Uterus (tissue), 4 donors: Measurements from ENCODE around the gene ZW10. TPM values are rescaled to one million over a fixed set of nuclear protein-coding genes. Genes with fewer than 3 reads are reported as not detected.

Source experiments
- DNase-seq, 2 donors: peaks; one replicate each; pipeline ENCODE4 v3.0.0-alpha.2; 2019 to 2020
- H3K27ac ChIP-seq, 2 donors: fragments of 200-600 bp; sonication (generic); 1 replicate in 1 of 2; 2 replicates in 1 of 2; pipeline ENCODE4 v1.5.1; 2016 to 2018
- H3K27me3 ChIP-seq, 2 donors: fragments of 200-600 bp; sonication (generic); one replicate each; pipeline ENCODE4 v1.5.1; 2018 to 2019; ENCODE audit warnings: control low read depth in 1 of 2
- H3K36me3 ChIP-seq, 2 donors: fragments of 200-600 bp; sonication (generic); one replicate each; pipeline ENCODE4 v1.5.1; 2019; ENCODE audit warnings: control low read depth in 1 of 2
- H3K4me1 ChIP-seq, 2 donors: fragments of 200-600 bp; sonication (generic); one replicate each; pipeline ENCODE4 v1.5.1; 2018 to 2019; ENCODE audit warnings: control low read depth in 1 of 2
- H3K4me3 ChIP-seq, 2 donors: fragments of 200-600 bp; sonication (generic); 1 replicate in 1 of 2; 2 replicates in 1 of 2; pipeline ENCODE4 v1.5.1; 2018 to 2019; ENCODE audit warnings: mild to moderate bottlenecking in 1 of 2
- H3K9me3 ChIP-seq, 2 donors: fragments of 200-600 bp; sonication (generic); one replicate each; pipeline ENCODE4 v1.5.1; 2019; ENCODE audit warnings: control low read depth in 1 of 2
- CTCF ChIP-seq, 4 experiments: fragments of 200-600 bp in 2 of 4; fragments of 450-650 bp in 2 of 4; sonication (generic) in 2 of 4; IDR thresholded peaks; one replicate each; pipeline ENCODE4 v1.5.1; 2016 to 2019; ENCODE audit warnings: antibody characterized with exemption in 4 of 4, mild to moderate bottlenecking in 2 of 4, moderate library complexity in 1 of 4
- POLR2A ChIP-seq, 2 donors: fragments of 450-650 bp; IDR thresholded peaks; one replicate each; pipeline ENCODE4 v1.6.1; 2016; ENCODE audit warnings: antibody characterized with exemption in 2 of 2, mild to moderate bottlenecking in 1 of 2, moderate library complexity in 1 of 2
- intact Hi-C: fragments of 100-400 bp; cut with DNase I; formaldehyde crosslinking; loops from one replicate; pipeline ENCODE4 v1.15.1; 2023; ENCODE audit warnings: low total_unique reads
- total RNA-seq, 4 donors: library from RNA; depleted of rRNA in 3 of 4; stranded (reverse); fragments of >200 nt in 3 of 4; gene quantifications; one replicate each; pipeline versions ENCODE4 v1.1.0 to v1.2.4, GENCODE V29; 2014 to 2023
- donor health status: DM: yes; HTN: yes; CAD: no.

ZW10 gene
- total RNA-seq, 4 donors from 2014 or later: 5.6 to 122 (median 19.5) TPM

DNA sequence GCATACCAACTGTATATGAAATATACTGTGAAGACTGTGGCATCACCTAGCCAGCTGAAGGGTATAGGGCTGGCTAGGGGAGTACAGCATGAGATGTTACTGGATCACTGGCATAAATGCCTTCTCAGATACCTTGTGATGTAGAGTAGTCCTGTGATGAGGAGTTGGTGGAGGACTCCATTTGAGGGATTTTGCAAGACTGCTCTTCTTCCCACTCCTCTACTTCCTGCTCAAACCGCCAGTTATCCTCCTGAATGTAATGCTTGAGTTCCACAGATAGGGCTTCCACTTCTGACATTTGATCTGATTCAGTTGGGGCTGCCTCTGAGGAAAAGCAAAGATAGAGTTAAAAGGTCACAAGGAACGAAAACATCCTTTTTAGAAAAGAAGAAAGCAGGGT is 35.4 kb upstream of the ZW10 start:
- no peak overlapping the region for H3K27ac ChIP-seq
- H3K9me3 ChIP-seq: no peaks in the 10 kb centered on the region
- H3K4me1 ChIP-seq: no peaks in the 10 kb centered on the region
- no peak for DNase-seq
- H3K36me3 ChIP-seq: no peaks in the 10 kb centered on the region
- TF ChIP-seq POLR2A (IDR thresholded peaks at IDR 0.05) (no peak), CTCF (IDR thresholded peaks at IDR 0.05) (no peak)
- no peak overlapping the region for H3K4me3 ChIP-seq
- no peaks in the 10 kb centered on the region for H3K27me3 ChIP-seq
- intact Hi-C loops: no loop called here

DNA sequence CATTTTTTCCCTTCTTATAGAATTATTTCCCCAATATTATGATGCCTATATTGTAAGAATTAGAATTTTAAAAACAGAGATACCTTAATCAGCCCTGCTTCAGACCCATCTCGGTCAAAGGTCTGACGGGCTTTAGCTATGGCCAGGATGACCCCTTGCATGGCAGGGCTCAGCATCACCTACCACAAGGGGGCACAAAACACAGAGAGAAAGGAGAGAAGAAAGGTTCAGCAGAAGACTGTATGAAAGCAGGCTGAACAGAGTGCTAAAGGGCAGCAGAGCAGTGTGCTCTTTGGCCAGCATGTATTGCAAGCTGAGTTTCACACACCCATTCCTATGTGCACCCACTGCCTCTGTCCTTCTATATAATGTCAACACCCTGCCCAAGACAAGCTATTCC is 32.9 kb upstream of the ZW10 start:
- no peaks in the 10 kb centered on the region for H3K27me3 ChIP-seq
- intact Hi-C loops: no loop called here
- DNase-seq: no peak
- no peaks in the 10 kb centered on the region for H3K36me3 ChIP-seq
- H3K9me3 ChIP-seq: no peaks in the 10 kb centered on the region
- H3K27ac ChIP-seq: no peak overlapping the region
- TF ChIP-seq POLR2A (IDR thresholded peaks at IDR 0.05) (no peak), CTCF (IDR thresholded peaks at IDR 0.05) (peak in 1 of 4 experiments; percentile 11)
- H3K4me1 ChIP-seq: no peaks in the 10 kb centered on the region
- H3K4me3 ChIP-seq: no peak overlapping the region

DNA sequence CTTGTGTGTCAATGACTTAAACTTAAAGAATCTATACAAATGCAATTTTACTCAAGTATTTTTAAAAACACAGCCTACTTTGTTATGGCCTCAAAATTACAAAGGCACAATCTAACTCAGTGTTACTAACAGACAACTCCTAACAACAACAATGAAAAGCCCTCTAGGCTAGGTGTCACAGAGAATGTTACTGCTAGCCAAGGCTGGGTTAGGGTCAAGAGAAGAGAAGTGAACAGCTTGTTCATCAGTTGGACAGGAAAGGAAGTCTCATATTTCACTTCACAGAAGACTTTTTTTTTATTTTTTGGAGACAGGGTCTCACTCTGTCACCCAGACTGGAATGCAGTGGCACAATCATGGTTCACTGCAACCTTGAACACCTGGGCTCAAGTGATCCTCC is 32.1 kb upstream of the ZW10 start:
- no peak for DNase-seq
- no peaks in the 10 kb centered on the region for H3K4me1 ChIP-seq
- no peaks in the 10 kb centered on the region for H3K36me3 ChIP-seq
- H3K4me3 ChIP-seq: no peak overlapping the region
- H3K9me3 ChIP-seq: no peaks in the 10 kb centered on the region
- intact Hi-C loops: no loop called here
- TF ChIP-seq CTCF (IDR thresholded peaks at IDR 0.05): no peak
- TF ChIP-seq POLR2A (IDR thresholded peaks at IDR 0.05): no peak
- no peak overlapping the region for H3K27ac ChIP-seq
- no peaks in the 10 kb centered on the region for H3K27me3 ChIP-seq

DNA sequence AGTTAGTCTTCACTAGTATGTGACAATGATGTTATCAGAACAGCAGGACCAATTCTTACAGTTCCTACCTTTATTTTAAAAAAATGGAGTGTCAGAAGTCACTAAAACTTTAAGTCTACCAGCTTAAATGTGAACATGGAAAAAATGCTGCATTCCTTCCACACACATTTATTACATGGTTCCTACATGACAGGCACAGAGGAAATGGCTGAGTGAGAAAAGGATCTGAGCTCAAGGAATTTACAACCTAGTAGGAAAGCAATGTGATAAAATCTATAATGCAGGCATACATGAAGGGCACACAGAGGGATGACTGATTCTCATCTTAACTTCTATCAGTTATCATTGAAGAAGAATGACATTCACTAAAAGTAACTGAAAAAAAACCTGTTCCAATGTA is 29.1 kb upstream of the ZW10 start:
- DNase-seq: no peak
- Histone ChIP-seq H3K27ac (no peak overlapping the region), H3K9me3 (no peaks in the 10 kb centered on the region), H3K4me1 (no peaks in the 10 kb centered on the region), H3K36me3 (no peaks in the 10 kb centered on the region), H3K27me3 (no peaks in the 10 kb centered on the region), H3K4me3 (no peak overlapping the region)
- intact Hi-C loops: no loop called here
- no peak for TF ChIP-seq CTCF (IDR thresholded peaks at IDR 0.05)
- TF ChIP-seq POLR2A (IDR thresholded peaks at IDR 0.05): no peak

DNA sequence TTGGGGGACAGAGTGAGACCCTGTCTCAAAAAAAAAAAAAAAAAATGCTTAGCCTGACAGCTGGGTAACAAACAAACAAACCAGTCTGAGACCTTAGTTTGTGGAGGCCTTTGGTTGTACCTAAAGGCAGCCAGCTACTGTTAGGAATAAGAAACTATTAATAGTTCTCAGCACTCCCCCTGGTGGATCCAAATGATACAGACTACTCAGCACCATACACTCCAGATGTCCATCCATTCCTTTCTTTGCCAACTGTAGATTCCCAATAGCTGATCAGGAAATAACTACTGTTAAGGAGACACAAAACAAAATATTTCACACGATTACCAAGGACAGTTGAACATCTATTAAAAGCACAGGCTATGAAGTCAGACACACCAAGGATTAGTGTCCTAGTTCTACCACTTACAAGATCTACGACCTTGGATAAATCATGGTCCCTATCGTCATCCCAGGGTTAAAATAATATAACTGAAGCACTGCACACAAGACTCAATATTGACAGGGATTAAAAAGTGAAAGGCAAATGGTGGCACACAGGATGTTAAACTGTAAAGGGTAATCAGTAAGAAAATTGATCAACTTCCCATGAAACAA is 23.3 kb upstream of the ZW10 start:
- no peak overlapping the region for H3K4me3 ChIP-seq
- H3K27me3 ChIP-seq: no peaks in the 10 kb centered on the region
- H3K36me3 ChIP-seq: no peaks in the 10 kb centered on the region
- TF ChIP-seq CTCF (IDR thresholded peaks at IDR 0.05) (peak; percentile 26 to 59 (median 46)), POLR2A (IDR thresholded peaks at IDR 0.05) (no peak)
- H3K27ac ChIP-seq: no peak overlapping the region
- DNase-seq: no peak
- H3K4me1 ChIP-seq: no peaks in the 10 kb centered on the region
- intact Hi-C loops: no loop called here
- no peaks in the 10 kb centered on the region for H3K9me3 ChIP-seq
